ENCODE data around the gene GRN.
"Not testable (repeated sequence)": the region's sequence is repeated elsewhere in the genome, so short reads cannot be mapped to it uniquely, and the experiment has no call there.

The GRN gene

DNA sequence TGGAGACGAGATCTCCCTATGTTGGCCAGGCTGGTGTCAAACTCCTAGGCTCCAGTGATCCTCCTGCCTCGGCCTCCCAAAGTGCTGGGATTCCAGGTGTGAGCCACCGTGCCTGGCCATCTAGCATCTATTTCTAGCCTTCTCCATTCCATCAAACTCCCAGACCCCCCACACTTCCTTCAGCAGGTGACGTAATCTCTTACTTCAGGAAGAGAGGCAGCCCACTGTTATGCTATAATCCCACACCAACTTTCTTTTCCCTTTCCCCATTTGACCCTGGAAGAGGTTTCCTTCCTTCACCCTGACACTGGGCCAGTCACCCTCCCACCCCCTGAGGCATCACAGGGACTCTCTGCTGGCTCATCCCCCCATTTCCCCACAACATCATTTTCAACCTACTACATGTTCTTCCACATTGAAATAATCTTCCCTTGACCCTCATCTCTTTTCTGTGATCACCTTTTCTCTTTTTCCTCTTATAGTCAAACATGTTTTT is 36.8 kb downstream of the GRN start:
- DNase-seq (ENCODE audit: low read depth in 1 of 2, low spot score in 1 of 2), result no peak

DNA sequence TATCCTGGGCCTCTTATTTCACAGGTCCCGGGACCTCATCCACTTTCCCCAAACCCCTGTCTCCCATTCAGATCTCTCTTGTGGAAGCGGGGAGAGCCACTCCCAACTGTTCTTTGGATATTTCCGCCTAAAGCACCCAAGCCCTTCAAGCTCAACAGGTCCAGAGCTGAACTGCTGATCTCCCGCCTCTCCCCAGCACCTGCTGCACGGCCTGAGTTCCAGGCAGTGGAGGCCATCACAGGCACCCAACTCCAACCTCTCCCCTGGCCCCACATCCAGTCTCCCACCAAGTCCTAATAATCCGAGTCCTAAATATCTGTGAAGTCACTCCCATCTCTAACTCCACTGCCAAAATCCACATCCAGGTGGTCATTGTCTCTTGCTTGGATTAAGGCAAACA is 37.8 kb downstream of the GRN start:
- DNase-seq (ENCODE audit: low read depth in 1 of 2, low spot score in 1 of 2), result no peak

- no peak for DNase-seq (ENCODE audit: low read depth in 1 of 2, low spot score in 1 of 2)
Observed at GRCh38 chr17:44383363-44383762, 38.3 kb downstream of the GRN start.

- DNase-seq (ENCODE audit: low read depth in 1 of 2, low spot score in 1 of 2), result no peak
Observed at GRCh38 chr17:44383861-44384260, 38.8 kb downstream of the GRN start.

DNA sequence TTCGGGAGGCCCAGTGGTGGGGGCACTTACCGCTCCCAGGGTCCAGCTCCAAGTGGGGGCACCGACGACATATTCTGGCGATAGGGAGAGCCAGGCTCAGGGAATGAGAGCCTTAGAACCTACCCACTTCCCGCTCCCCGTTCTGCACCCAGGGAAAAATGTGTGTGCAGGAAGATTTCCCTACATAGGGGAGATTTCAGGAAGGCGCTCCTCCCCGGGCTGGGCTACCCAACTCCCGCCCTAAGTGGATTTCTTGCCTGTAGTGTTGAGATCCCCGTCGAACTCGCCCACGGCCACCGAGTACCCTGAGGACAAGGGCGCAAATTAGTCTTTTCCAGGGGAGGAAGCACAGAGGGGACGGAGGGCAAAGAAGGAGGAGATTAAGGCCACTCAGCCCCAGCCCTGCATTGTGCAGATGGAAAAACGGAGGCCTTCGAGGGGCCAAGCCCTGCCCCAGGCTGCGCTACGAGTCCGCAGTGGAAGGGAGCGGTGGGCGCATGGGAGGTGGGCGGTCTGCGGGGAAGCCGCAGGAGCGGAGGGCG is 39.2 kb downstream of the GRN start:
- no peak for DNase-seq (ENCODE audit: low read depth in 1 of 2, low spot score in 1 of 2)

DNA sequence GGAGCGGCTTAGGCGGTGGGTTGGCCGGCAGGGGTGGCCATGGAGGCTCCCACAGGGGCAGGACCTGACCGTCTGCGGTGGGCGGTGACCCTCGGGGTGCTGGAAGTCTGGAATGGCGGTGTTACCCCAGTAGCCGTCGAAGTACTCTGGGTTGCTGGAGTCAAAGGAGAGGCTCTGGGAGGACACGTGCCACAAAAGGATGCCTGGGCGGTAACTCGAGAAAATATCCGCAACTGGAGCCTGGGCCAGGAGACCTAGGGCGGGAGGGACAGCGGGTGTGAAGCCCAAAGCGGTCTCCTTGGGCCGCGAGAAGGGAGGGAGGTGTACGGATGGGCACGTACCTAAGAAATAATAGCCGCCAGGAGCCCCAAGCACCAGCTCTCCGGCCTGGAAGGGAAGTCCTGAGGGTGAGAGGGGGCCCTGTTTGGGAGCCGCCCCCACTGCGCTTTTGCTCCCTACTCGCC is 39.8 kb downstream of the GRN start:
- no peak for DNase-seq (ENCODE audit: low read depth in 1 of 2, low spot score in 1 of 2)

GRCh38 chr17:44385287-44386181 is 40.4 kb downstream of the GRN start:
- peak; percentile 66 to 74 for DNase-seq (ENCODE audit: low read depth in 1 of 2, low spot score in 1 of 2)

- no peak for DNase-seq (ENCODE audit: low read depth in 1 of 2, low spot score in 1 of 2)
Observed at GRCh38 chr17:44386182-44386525, 41.1 kb downstream of the GRN start.

- no peak for DNase-seq (ENCODE audit: low read depth in 1 of 2, low spot score in 1 of 2)
Observed at GRCh38 chr17:44387804-44388203, 42.7 kb downstream of the GRN start.

GRCh38 chr17:44389281-44389680 is 44.2 kb downstream of the GRN start, which contains the start of gene ITGA2B:
TSS of gene ITGA2B (minus strand) at chr17:44389649. CDS start at chr17:44389473, 176 bp downstream.
- no peak for DNase-seq (ENCODE audit: low read depth in 1 of 2, low spot score in 1 of 2)

DNA sequence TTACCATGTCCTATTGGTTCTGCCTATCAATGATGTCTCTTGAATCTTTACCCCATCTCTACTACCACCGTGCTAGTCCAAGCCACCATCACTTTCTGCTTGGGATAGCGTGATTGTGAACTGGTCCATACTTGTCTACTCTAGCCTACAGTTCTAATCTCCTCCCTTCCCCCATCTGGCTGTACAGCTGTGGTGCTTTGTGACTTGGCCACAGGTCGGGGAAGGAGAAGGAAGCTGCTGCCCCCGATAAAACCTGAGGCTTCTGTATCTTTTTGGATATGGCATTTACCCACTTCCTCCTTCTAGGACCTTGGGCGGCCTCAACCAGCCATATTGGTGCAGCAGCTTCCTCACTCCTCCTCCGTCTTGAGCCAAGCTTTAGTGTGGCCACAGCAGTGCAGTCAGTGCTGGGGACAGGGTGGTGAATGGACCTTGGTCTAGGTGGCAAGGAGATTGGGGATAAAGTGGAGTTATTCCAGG is 44.7 kb downstream of the GRN start:
- no peak for DNase-seq (ENCODE audit: low read depth in 1 of 2, low spot score in 1 of 2)

GRCh38 chr17:44390250-44390870 is 45.3 kb downstream of the GRN start:
- DNase-seq (ENCODE audit: low read depth in 1 of 2, low spot score in 1 of 2), result no peak

DNA sequence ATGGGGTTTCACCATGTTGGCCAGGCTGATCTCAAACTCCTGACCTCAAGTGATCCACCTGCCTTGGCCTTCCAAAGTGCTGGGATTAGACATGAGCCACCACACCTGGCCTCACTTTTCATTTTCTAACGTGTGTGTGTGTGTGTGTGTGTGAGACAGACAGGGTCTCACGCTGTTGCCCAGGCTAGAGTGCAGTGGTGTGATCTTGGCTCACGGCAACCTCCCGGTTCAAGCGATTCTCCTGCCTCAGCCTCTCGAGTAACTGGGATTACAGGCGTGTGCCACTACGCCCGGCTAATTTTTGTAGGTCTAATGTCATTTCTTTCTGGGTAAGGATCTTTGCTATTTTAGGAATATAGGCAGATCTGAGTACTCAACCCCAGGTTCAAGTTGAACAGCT is 49.0 kb downstream of the GRN start:
- not testable (repeated sequence) for DNase-seq (ENCODE audit: low read depth in 1 of 2, low spot score in 1 of 2)

- DNase-seq (ENCODE audit: low read depth in 1 of 2, low spot score in 1 of 2), result no peak
Observed at GRCh38 chr17:44394833-44395232, 49.7 kb downstream of the GRN start.

GRCh38 chr17:44396946-44397345 is 51.8 kb downstream of the GRN start:
- no peak for DNase-seq (ENCODE audit: low read depth in 1 of 2, low spot score in 1 of 2)

DNA sequence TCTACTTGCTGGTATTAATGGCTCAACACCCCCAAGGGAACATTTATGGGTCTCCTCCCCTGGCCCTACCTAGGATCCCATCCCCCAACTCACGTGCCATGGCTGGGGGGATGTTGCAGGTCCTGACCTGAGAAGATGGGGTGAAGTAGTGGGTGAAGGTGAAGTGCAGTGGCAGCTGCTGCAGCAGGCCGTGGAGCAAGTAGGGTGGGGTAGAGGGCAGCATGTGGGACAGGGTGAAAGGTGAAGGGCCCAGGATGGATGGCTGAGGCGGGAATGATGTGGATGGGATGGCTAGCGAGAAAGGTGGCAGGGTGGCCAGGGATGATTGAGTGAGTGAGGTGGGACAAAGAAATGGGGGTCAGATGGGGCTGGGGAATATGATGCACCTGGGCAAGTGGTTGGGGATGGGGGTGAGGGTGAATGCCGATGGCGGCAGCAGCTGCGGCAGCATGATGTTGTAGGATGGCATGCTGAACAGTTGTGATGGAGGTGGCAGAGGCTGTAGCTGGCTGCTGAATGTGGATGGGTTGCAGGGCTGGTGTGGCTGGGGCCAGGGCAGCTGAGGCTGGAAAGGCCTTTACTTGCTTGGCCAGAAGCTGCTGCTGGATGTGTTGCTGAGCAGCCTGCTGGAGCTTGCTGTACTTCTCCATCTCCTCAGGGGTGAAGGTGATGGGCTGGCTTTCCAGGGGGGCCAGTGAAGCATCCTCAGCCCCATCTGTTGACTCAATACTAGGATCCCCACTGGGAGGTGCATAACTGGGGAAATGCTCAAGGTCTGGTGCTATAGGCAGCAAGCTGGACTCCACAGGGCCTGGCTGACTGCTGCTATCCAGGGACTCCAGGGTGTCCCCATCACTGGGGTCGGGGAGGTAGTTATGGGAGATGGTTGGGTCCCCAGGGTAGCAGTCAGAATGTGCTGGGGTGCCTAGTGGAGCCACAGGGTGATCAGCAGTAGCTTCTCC is 52.7 kb downstream of the GRN start:
- no peak for DNase-seq (ENCODE audit: low read depth in 1 of 2, low spot score in 1 of 2)

DNA sequence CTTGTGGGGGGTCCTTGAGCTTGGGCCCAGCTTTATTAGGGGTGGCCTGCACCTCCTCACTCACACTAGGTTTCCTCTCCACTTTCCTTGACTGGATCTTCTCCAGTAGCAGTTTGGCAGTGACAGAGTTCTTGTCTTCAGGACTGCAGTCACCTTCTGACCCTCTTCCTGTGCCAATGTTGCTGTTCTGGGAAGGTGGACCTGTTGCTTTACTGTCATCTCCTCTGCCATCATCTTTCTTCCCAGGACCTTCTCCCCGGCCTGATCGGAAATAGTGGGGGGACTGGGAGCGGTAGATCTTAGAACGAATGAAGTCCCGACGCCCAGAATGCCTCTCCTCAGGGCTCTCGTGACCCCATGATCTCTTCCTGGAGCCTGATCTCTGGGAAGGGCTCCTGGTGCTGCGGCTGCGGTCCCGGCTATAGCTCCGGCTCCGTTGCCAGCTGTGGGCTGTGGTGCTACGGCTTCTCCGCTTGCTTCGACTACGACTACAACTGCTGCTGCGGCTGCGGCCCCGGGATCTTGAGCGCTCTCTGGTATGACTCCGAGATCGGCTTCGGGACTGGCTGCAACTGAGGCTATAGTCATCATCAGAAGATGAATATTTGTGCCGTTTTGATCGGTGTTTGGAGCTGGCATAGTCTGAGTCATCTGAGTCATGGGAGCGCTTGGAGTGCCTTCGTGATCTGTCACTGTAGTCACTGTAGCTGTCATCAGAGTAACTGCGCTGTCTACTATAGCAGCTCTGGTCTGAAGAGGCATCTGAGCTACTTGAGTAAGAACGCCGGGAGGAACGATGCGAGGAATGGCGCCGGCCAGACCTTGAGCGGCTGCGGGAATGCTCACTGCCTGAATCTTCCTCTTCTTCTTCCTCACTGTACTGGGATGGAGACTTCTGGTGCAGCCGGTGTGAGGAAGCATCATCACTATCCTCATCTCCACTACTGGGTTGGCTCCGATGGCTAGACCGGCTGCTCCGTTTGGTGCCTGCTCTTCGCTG is 53.9 kb downstream of the GRN start:
- DNase-seq (ENCODE audit: low read depth in 1 of 2, low spot score in 1 of 2), result no peak

DNA sequence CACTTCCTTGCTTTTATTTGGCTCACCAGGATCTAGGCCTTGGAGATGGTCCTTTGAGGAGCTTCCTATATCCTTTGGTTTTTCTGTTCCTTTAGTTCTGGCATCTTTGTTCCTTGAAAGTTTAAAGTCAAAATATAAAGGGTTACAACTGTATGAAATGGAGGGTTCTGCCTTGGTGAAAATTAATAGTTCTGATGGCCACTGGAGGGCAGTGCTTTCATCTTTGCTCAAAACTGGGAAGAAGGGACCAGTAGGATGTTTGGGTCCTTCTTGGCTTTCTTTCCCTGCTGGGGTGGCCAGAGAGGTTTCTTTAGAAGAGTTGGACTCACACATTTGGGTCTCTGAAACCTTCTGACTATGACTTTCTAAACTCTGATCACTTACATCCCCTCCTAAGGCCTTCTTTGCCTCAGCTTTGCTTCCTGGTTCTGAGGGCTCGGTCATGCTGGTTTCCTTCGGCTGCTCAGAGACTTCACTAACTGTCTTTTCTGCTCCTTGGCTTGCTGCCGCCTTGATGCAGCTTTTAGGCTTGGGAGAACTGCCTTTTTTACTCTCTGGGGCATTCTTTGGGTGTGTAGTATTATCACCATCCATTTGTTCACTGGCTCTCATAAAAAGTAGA is 55.2 kb downstream of the GRN start:
- DNase-seq (ENCODE audit: low read depth in 1 of 2, low spot score in 1 of 2), result no peak

All from activated T-helper 1 cell treated with anti-CD3 and anti-CD28 coated beads, Interleukin-2, amount 50 U/mL, for 16 hours (primary cell).